Measurements from ENCODE around the gene YBX3. TPM values are rescaled to one million over a fixed set of nuclear protein-coding genes. Genes with fewer than 3 reads are reported as not detected.
"Not testable (repeated sequence)": the region's sequence is repeated elsewhere in the genome, so short reads cannot be mapped to it uniquely, and the experiment has no call there.

YBX3 gene
- 6.9 TPM for total RNA-seq

- DNase-seq (ENCODE audit: low spot score in 2 of 2) (peak; percentile 69 to 73), FAIRE-seq (no peak)
Observed at GRCh38 chr12:10722905-10723746, at the start of gene YBX3. TSS of gene YBX3 (minus strand) at chr12:10723323. CDS start at chr12:10723111, 212 bp downstream.

- peak; percentile 97 for FAIRE-seq
- DNase-seq (ENCODE audit: low spot score in 2 of 2): peak; percentile 7 to 8
Observed at GRCh38 chr12:10771132-10771733, 48.1 kb upstream of the YBX3 start.

GRCh38 chr12:10759657-10760056 lies 36.5 kb upstream of the YBX3 start:
- DNase-seq (ENCODE audit: low spot score in 2 of 2) (no peak), FAIRE-seq (no peak)

- FAIRE-seq (no peak), DNase-seq (ENCODE audit: low spot score in 2 of 2) (no peak)
Observed at GRCh38 chr12:10756194-10756593, 33.1 kb upstream of the YBX3 start.

- DNase-seq (ENCODE audit: low spot score in 2 of 2): no peak
- no peak for FAIRE-seq
Observed at GRCh38 chr12:10753059-10753458, 29.9 kb upstream of the YBX3 start.

GRCh38 chr12:10750385-10750727 lies 27.2 kb upstream of the YBX3 start:
- no peak for DNase-seq (ENCODE audit: low spot score in 2 of 2)
- FAIRE-seq: no peak

- DNase-seq (ENCODE audit: low spot score in 2 of 2): peak; percentile 31 to 66
- FAIRE-seq: peak; percentile 95
Observed at GRCh38 chr12:10749700-10750384, 26.7 kb upstream of the YBX3 start.

- no peak for FAIRE-seq
- DNase-seq (ENCODE audit: low spot score in 2 of 2): no peak
Observed at GRCh38 chr12:10747730-10748129, 24.6 kb upstream of the YBX3 start.

GRCh38 chr12:10743420-10743819 lies 20.3 kb upstream of the YBX3 start:
- DNase-seq (ENCODE audit: low spot score in 2 of 2); FAIRE-seq: not testable (repeated sequence)

- FAIRE-seq (no peak), DNase-seq (ENCODE audit: low spot score in 2 of 2) (no peak)
Observed at GRCh38 chr12:10741845-10742244, 18.7 kb upstream of the YBX3 start.

GRCh38 chr12:10740182-10740581 lies 17.1 kb upstream of the YBX3 start:
- DNase-seq (ENCODE audit: low spot score in 2 of 2) (no peak), FAIRE-seq (no peak)

- no peak for FAIRE-seq
- DNase-seq (ENCODE audit: low spot score in 2 of 2): no peak
Observed at GRCh38 chr12:10739157-10740118, 16.3 kb upstream of the YBX3 start.

GRCh38 chr12:10737249-10737648 lies 14.1 kb upstream of the YBX3 start:
- DNase-seq (ENCODE audit: low spot score in 2 of 2) (no peak), FAIRE-seq (no peak)

- no peak for FAIRE-seq
- no peak for DNase-seq (ENCODE audit: low spot score in 2 of 2)
Observed at GRCh38 chr12:10736463-10736862, 13.3 kb upstream of the YBX3 start.

GRCh38 chr12:10735428-10735827 lies 12.3 kb upstream of the YBX3 start:
- no peak for FAIRE-seq
- no peak for DNase-seq (ENCODE audit: low spot score in 2 of 2)

GRCh38 chr12:10732549-10732948 lies 9.4 kb upstream of the YBX3 start:
- no peak for DNase-seq (ENCODE audit: low spot score in 2 of 2)
- FAIRE-seq: no peak

- no peak for FAIRE-seq
- no peak for DNase-seq (ENCODE audit: low spot score in 2 of 2)
Observed at GRCh38 chr12:10732066-10732465, 8.9 kb upstream of the YBX3 start.

GRCh38 chr12:10730559-10730958 lies 7.4 kb upstream of the YBX3 start:
- FAIRE-seq: no peak
- no peak for DNase-seq (ENCODE audit: low spot score in 2 of 2)

GRCh38 chr12:10728091-10728490 lies 5.0 kb upstream of the YBX3 start:
- FAIRE-seq: no peak
- no peak for DNase-seq (ENCODE audit: low spot score in 2 of 2)

- no peak for FAIRE-seq
- no peak for DNase-seq (ENCODE audit: low spot score in 2 of 2)
Observed at GRCh38 chr12:10726945-10727344, 3.8 kb upstream of the YBX3 start.
